ENCODE measurements around the gene SLC45A2. TPM values are rescaled to one million over a fixed set of nuclear protein-coding genes. Genes with fewer than 3 reads are reported as not detected.

SLC45A2 gene
- total RNA-seq (2011; cell fraction: chromatin; rRNA removed; ENCODE audit: low replicate concordance) = not detected in 2 replicates
- total RNA-seq (2011; cell fraction: nucleolus; rRNA removed) = 0.17 TPM in 1 of 2 replicates, not detected in the other
- not detected in 2 replicates for total RNA-seq (2011; cell fraction: nucleoplasm; rRNA removed)
- not detected in 2 replicates for total RNA-seq (2014; rRNA removed)
- 0.06 TPM in 1 of 2 replicates, not detected in the other for total RNA-seq (2014; rRNA removed; fragmentation: Illumina TruSeq; extraction: Trizol)
- 0.23 and 0.25 TPM in 2 replicates for total RNA-seq (2015; rRNA removed; fragmentation: Illumina TruSeq; extraction: Trizol)
- total RNA-seq (2021) = 0.13 and 0.16 TPM in 2 replicates
- not detected in 2 replicates for polyA plus RNA-seq (2011; rRNA removed)
- not detected in 2 replicates for polyA plus RNA-seq (2011; cell fraction: cytosol; rRNA removed)
- 0.04 and 0.13 TPM in 2 replicates for polyA plus RNA-seq (2011; cell fraction: nucleus; rRNA removed)
- polyA plus RNA-seq (2012) = 0.10 and 0.17 TPM in 2 replicates
- polyA plus RNA-seq (2014; fragmentation: Illumina TruSeq; extraction: Trizol) = 0.24 TPM in 1 of 2 replicates, not detected in the other
- polyA plus RNA-seq (2014; fragmentation: Nextera tagmentation; extraction: Ambion mirVana) = under 1 TPM; 0.03 to 0.14 TPM
- 0.26 and 0.29 TPM in 2 replicates for polyA plus RNA-seq (2014; rRNA removed)
- not detected in 2 replicates for polyA minus RNA-seq (2011; rRNA and poly(A)+ RNA removed)
- polyA minus RNA-seq (2011; cell fraction: cytosol; rRNA and poly(A)+ RNA removed) = not detected in 2 replicates
- polyA minus RNA-seq (2011; cell fraction: nucleus; rRNA and poly(A)+ RNA removed) = not detected in 2 replicates
- Bru-seq, nascent RNA = percentile 20 among the genes with signal in this experiment
- percentile 25 among the genes with signal in this experiment for BruChase-seq, experiment 1, labeled RNA remaining after a 2-hour chase
- BruChase-seq, experiment 2, labeled RNA remaining after a 6-hour chase = percentile 26 among the genes with signal in this experiment
- long read RNA-seq, experiment 1 = 0 reads
- long read RNA-seq, experiment 2 = 0 reads
- long read RNA-seq, experiment 3 = 0 reads

GRCh38 chr5:33984671-33985124 is at the start of gene SLC45A2:
Gene SLC45A2 (minus strand): TSS chr5:33984693. CDS start chr5:33984583, 110 bp downstream.
- Histone ChIP-seq H3K27ac (ENCODE audit: extremely low read depth, low read depth, low read length) (no peak within 1 kb of the TSS; the same call in 2 of the 3 replicates), H3K4me3 (no peak within 1 kb of the TSS), H4K20me1 (replicated peaks; ENCODE audit: control insufficient read depth, insufficient read depth, low read length) (no peaks in the 10 kb centered on the region), H3K27me3 (ENCODE audit: control insufficient read depth in 2 of 2, insufficient read depth in 2 of 2, low read length in 2 of 2) (peaks cover 9 to 11% of the 10 kb centered on the region in 2 experiments; a peak in 4 of 5 replicates), H3K79me2 (ENCODE audit: control insufficient read depth, insufficient read depth, low read length) (no peaks in the 10 kb centered on the region), H3K9me3 (replicated peaks; ENCODE audit: control insufficient read depth, insufficient read depth, low read depth, low read length) (peaks cover 5% of the 10 kb centered on the region; the same call in 1 of the 2 replicates), H3K4me2 (ENCODE audit: insufficient read depth, low read length) (peak within 1 kb of the TSS; percentile 60), H3K9ac (ENCODE audit: insufficient read depth in 1 of 2, low read depth in 2 of 2, low read length in 2 of 2) (peak within 1 kb of the TSS; percentile 7 to 15; a peak in 1 of 4 replicates), H3K9me1 (ENCODE audit: control insufficient read depth, insufficient read depth, low read length) (no peaks in the 10 kb centered on the region), H2AFZ (ENCODE audit: low read depth, low read length) (peak within 1 kb of the TSS; percentile 71), H3K36me3 (ENCODE audit: control insufficient read depth, insufficient read depth, low read length) (no peaks in the 10 kb centered on the region), H3K4me1 (replicated peaks in 1 of 2; ENCODE audit: control insufficient read depth in 2 of 2, insufficient read depth in 2 of 2, low read length in 2 of 2) (peaks cover 6 to 14% of the 10 kb centered on the region in 2 experiments; a peak in 4 of 5 replicates)
- WGBS (ENCODE audit: insufficient coverage, low coverage, missing lambda C conversion rate) = 5% methylated on average over 6 of the region's 7 CpGs
- CTCF ChIA-PET (ENCODE audit: low intra/inter-chr PET ratio) = no interaction called here
- POLR2A ChIA-PET = no interaction called here
- no TSS peak for BruUV-seq (replicated peaks)
- DNase-seq (ENCODE audit: extremely low read depth in 1 of 4, low spot score in 3 of 4) (peak in 1 of 4 experiments; percentile 56), ATAC-seq (peak; percentile 68), FAIRE-seq (no peak)
- intact Hi-C loops (cut with micrococcal nuclease) = no loop called here
- in situ Hi-C loops (cut with MboI) = no loop called here
- TF ChIP-seq SRSF3 (IDR thresholded peaks at IDR 0.05; ENCODE audit: insufficient read depth, low read length) = no peak
- TF ChIP-seq ZBTB33 (CRISPR knock-in tag; IDR thresholded peaks at IDR 0.05) = no peak
- TF ChIP-seq POLR2AphosphoS2 (IDR thresholded peaks at IDR 0.05; ENCODE audit: low read length) = no peak
- TF ChIP-seq ZBTB12 (CRISPR knock-in tag; IDR thresholded peaks at IDR 0.05) = no peak
- TF ChIP-seq MEIS2 (IDR thresholded peaks at IDR 0.05; ENCODE audit: partially characterized antibody) = peak; percentile 4
- no peak for TF ChIP-seq HOMEZ (CRISPR knock-in tag; IDR thresholded peaks at IDR 0.05)
- no peak for TF ChIP-seq MAFK (IDR thresholded peaks at IDR 0.05; ENCODE audit: low read length)
- no peak for TF ChIP-seq PRMT5 (CRISPR knock-in tag; IDR thresholded peaks at IDR 0.05)
- TF ChIP-seq ZBTB5 (IDR thresholded peaks at IDR 0.05) = peak; percentile 26; the same call in 1 of the 2 replicates
- TF ChIP-seq TCFL5 (CRISPR knock-in tag; conservative IDR thresholded peaks at IDR 0.05) = no peak

All from K562 (cell line).